ENCODE data around the gene GTPBP6.

GTPBP6 gene

GRCh38 chrX:302975-303374 lies 15.6 kb downstream of the GTPBP6 start:
- H3K27ac ChIP-seq, result no peak overlapping the region
- TF ChIP-seq ZFX (IDR thresholded peaks at IDR 0.05; ENCODE audit: borderline replicate concordance) (no peak), CTCF (IDR thresholded peaks at IDR 0.05) (no peak)

- no peak for TF ChIP-seq ZFX (IDR thresholded peaks at IDR 0.05; ENCODE audit: borderline replicate concordance)
- H3K27ac ChIP-seq, result no peak overlapping the region
Measured at GRCh38 chrX:300334-300733, 18.3 kb downstream of the GTPBP6 start.

GRCh38 chrX:298993-299392 lies 19.6 kb downstream of the GTPBP6 start:
- H3K27ac ChIP-seq, result no peak overlapping the region
- TF ChIP-seq ZFX (IDR thresholded peaks at IDR 0.05; ENCODE audit: borderline replicate concordance) (no peak), CTCF (IDR thresholded peaks at IDR 0.05) (no peak)

- TF ChIP-seq CTCF (IDR thresholded peaks at IDR 0.05) (no peak), ZFX (IDR thresholded peaks at IDR 0.05; ENCODE audit: borderline replicate concordance) (no peak)
Measured at GRCh38 chrX:295136-295535, 23.5 kb downstream of the GTPBP6 start.

GRCh38 chrX:292900-293897 lies 25.4 kb downstream of the GTPBP6 start:
- H3K27ac ChIP-seq, result no peak overlapping the region
- no peak for TF ChIP-seq ZFX (IDR thresholded peaks at IDR 0.05; ENCODE audit: borderline replicate concordance)

More at GRCh38 chrX:295136-295535, 23.5 kb downstream of the GTPBP6 start:
- peak overlapping the region; percentile 8; the same call in 1 of the 2 replicates for H3K27ac ChIP-seq

GRCh38 chrX:291411-291901 lies 27.1 kb downstream of the GTPBP6 start:
- TF ChIP-seq ZFX (IDR thresholded peaks at IDR 0.05; ENCODE audit: borderline replicate concordance), result no peak
- TF ChIP-seq CTCF (IDR thresholded peaks at IDR 0.05), result no peak
- H3K27ac ChIP-seq, result no peak overlapping the region

- H3K27ac ChIP-seq, result no peak overlapping the region
- TF ChIP-seq CTCF (IDR thresholded peaks at IDR 0.05), result no peak
- no peak for TF ChIP-seq ZFX (IDR thresholded peaks at IDR 0.05; ENCODE audit: borderline replicate concordance)
Measured at GRCh38 chrX:290476-291166, 28.0 kb downstream of the GTPBP6 start.

- no peak overlapping the region for H3K27ac ChIP-seq
- no peak for TF ChIP-seq ZFX (IDR thresholded peaks at IDR 0.05; ENCODE audit: borderline replicate concordance)
- no peak for TF ChIP-seq CTCF (IDR thresholded peaks at IDR 0.05)
Measured at GRCh38 chrX:288561-288991, 30.0 kb downstream of the GTPBP6 start.
